Panc1 (cell line): ENCODE data around the gene SRBD1. TPM values are rescaled to one million over a fixed set of nuclear protein-coding genes. Genes with fewer than 3 reads are reported as not detected.

ENCODE experiments used
- ATAC-seq: fragments of 200-7000 bp; cut with Tn5 transposase; 2 replicates; pipeline ENCODE4 v1.9.1; 2020; ENCODE audit warnings: mild to moderate bottlenecking, moderate library complexity
- BruUV-seq: library from RNA; stranded (reverse); fragments of 400-500 nt; replicated peaks from 2 replicates; lab custom pipeline; 2021; lab: Mats Ljungman, UMichigan
- CTCF ChIA-PET: fragments of 300-600 bp; sonication (Branson Sonifier 250); formaldehyde crosslinking; loops from one replicate; lab custom pipeline; 2022; ENCODE audit warnings: antibody characterized with exemption; lab: Charles Lee
- POLR2A ChIA-PET: fragments of 300-600 bp; sonication (Branson Sonifier 250); formaldehyde crosslinking; loops from one replicate; lab custom pipeline; 2022; ENCODE audit warnings: antibody characterized with exemption; lab: Charles Lee
- DNase-seq: peaks from one replicate; pipeline ENCODE4 v3.0.0-alpha.2; 2010; ENCODE audit warnings: low read depth, low spot score
- H3K27ac ChIP-seq: 2 replicates; pipeline ENCODE4 v1.5.1; 2011; ENCODE audit warnings: mild to moderate bottlenecking, low read length, inconsistent platforms
- H3K27me3 ChIP-seq: fragments of 200-500 bp; sonication (Bioruptor generic); 2 replicates; pipeline ENCODE4 v1.6.0; 2014; ENCODE audit warnings: low read length, inconsistent platforms; ENCODE audit not compliant: control insufficient read depth, insufficient read depth
- H3K36me3 ChIP-seq: fragments of 200-500 bp; sonication (Bioruptor generic); 2 replicates; pipeline ENCODE4 v1.5.1; 2014; ENCODE audit warnings: inconsistent platforms, mild to moderate bottlenecking, low read length, moderate library complexity; ENCODE audit not compliant: control insufficient read depth, insufficient read depth
- H3K4me1 ChIP-seq: 2 replicates; pipeline ENCODE4 v1.5.1; 2011; ENCODE audit warnings: inconsistent platforms, mild to moderate bottlenecking, low read length, moderate library complexity; ENCODE audit not compliant: control insufficient read depth, insufficient read depth
- H3K4me3 ChIP-seq, 2 experiments: 2 replicates each; pipeline ENCODE4 v1.5.1; 2011 to 2012; ENCODE audit warnings: low read depth in 2 of 2, low read length in 2 of 2, mild to moderate bottlenecking in 2 of 2, inconsistent platforms in 1 of 2, moderate library complexity in 1 of 2
- H3K9me3 ChIP-seq: fragments of 200-500 bp; sonication (Bioruptor generic); 2 replicates; pipeline ENCODE4 v1.5.1; 2014; ENCODE audit warnings: low read depth, mild to moderate bottlenecking, inconsistent platforms, low read length, moderate library complexity; ENCODE audit not compliant: control insufficient read depth, insufficient read depth
- CTCF ChIP-seq: fragments of 450-650 bp; IDR thresholded peaks from 2 replicates; pipeline ENCODE4 v1.5.1; 2017; ENCODE audit warnings: mild to moderate bottlenecking
- POLR2AphosphoS5 ChIP-seq: IDR thresholded peaks from 2 replicates; pipeline ENCODE4 v1.6.1; 2012; ENCODE audit warnings: mild to moderate bottlenecking, low read depth, low read length, moderate library complexity
- SIN3A ChIP-seq: IDR thresholded peaks from 2 replicates; pipeline ENCODE4 v1.6.1; 2012; ENCODE audit warnings: low read depth, mild to moderate bottlenecking, low read length, moderate library complexity, borderline replicate concordance; ENCODE audit not compliant: insufficient read depth
- TCF7L2 ChIP-seq: IDR thresholded peaks from 2 replicates; pipeline ENCODE4 v1.6.1; 2011; ENCODE audit warnings: mild to moderate bottlenecking, low read depth, low read length, inconsistent platforms
- in situ Hi-C: cut with HindIII; loops from 2 replicates; pipeline ENCODE4 v1.10.0; 2016; ENCODE audit warnings: low sequenced_read_pairs, low pct_unique_long_range_greater_than_20kb
- intact Hi-C: fragments of 100-400 bp; cut with micrococcal nuclease; formaldehyde crosslinking; loops from one replicate; pipeline ENCODE4 v1.10.0; 2022; ENCODE audit not compliant: unreplicated experiment
- total RNA-seq: library from RNA; stranded (reverse); gene quantifications from one replicate; pipeline ENCODE4 v1.2.1, GENCODE V29; 2021; ENCODE audit not compliant: unreplicated experiment
- TF ChIP-seq, protein P1 (sequence below), 2 experiments: IDR thresholded peaks; 2 replicates each; pipeline ENCODE4 v1.6.1; 2011 to 2012; ENCODE audit warnings: low read depth in 2 of 2, control low read depth in 1 of 2, low read length in 1 of 2, mild to moderate bottlenecking in 1 of 2, moderate library complexity in 1 of 2; ENCODE audit not compliant: insufficient read depth in 1 of 2

Gene SRBD1
- total RNA-seq, 1 experiment from 2014 or later: 9.7 TPM

GRCh38 chr2:45379399-45380087 lies 231.5 kb downstream of the SRBD1 start:
- CTCF ChIA-PET: no interaction called here
- POLR2A ChIA-PET: no interaction called here
- no peak for TF ChIP-seq POLR2AphosphoS5
- no peak for TF ChIP-seq TCF7L2
- no peaks in the 10 kb centered on the region for H3K4me1 ChIP-seq
- no peak overlapping the region for H3K4me3 ChIP-seq
- DNase-seq (no peak), ATAC-seq (no peak)
- no peaks in the 10 kb centered on the region for H3K36me3 ChIP-seq
- BruUV-seq: no TSS peak
- in situ Hi-C loops (no loop called here), intact Hi-C loops (no loop called here)
- no peaks in the 10 kb centered on the region for H3K9me3 ChIP-seq
- H3K27ac ChIP-seq: no peak overlapping the region
- no peaks in the 10 kb centered on the region for H3K27me3 ChIP-seq

DNA sequence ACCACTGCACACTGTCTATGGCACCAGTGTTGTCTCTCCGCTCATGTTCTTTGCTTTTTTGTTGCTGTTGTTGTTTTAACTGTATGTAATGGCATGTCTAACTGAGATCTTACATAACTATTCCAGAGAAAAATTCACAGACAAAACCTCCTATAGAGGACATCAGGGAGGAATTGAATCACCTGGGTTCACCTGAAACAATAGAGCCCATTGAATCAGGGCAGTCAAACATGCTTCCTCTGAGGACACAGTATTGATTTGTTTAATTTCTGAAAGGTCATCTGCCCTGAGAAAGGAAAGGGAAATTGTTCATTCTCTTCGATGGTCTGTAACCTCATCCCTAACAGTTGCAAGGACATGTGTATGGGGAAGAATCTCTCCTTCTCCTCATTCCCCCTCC lies 237.5 kb downstream of the SRBD1 start:
- H3K4me3 ChIP-seq: no peak overlapping the region
- in situ Hi-C loops: no loop called here
- TF ChIP-seq POLR2AphosphoS5 (no peak), SIN3A (no peak), TCF7L2 (no peak), CTCF (no peak)
- TF ChIP-seq, protein P1, sequence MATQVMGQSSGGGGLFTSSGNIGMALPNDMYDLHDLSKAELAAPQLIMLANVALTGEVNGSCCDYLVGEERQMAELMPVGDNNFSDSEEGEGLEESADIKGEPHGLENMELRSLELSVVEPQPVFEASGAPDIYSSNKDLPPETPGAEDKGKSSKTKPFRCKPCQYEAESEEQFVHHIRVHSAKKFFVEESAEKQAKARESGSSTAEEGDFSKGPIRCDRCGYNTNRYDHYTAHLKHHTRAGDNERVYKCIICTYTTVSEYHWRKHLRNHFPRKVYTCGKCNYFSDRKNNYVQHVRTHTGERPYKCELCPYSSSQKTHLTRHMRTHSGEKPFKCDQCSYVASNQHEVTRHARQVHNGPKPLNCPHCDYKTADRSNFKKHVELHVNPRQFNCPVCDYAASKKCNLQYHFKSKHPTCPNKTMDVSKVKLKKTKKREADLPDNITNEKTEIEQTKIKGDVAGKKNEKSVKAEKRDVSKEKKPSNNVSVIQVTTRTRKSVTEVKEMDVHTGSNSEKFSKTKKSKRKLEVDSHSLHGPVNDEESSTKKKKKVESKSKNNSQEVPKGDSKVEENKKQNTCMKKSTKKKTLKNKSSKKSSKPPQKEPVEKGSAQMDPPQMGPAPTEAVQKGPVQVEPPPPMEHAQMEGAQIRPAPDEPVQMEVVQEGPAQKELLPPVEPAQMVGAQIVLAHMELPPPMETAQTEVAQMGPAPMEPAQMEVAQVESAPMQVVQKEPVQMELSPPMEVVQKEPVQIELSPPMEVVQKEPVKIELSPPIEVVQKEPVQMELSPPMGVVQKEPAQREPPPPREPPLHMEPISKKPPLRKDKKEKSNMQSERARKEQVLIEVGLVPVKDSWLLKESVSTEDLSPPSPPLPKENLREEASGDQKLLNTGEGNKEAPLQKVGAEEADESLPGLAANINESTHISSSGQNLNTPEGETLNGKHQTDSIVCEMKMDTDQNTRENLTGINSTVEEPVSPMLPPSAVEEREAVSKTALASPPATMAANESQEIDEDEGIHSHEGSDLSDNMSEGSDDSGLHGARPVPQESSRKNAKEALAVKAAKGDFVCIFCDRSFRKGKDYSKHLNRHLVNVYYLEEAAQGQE (IDR thresholded peaks at IDR 0.05; ENCODE audit: insufficient read depth in 1 of 2, low read depth in 2 of 2, low read length in 1 of 2): no peak
- ATAC-seq (no peak), DNase-seq (no peak)
- intact Hi-C loops: no loop called here
- ChIA-PET POLR2A (no interaction called here), CTCF (no interaction called here)
- H3K36me3 ChIP-seq: no peaks in the 10 kb centered on the region
- no TSS peak for BruUV-seq
- no peak overlapping the region for H3K27ac ChIP-seq
- no peaks in the 10 kb centered on the region for H3K9me3 ChIP-seq
- no peaks in the 10 kb centered on the region for H3K27me3 ChIP-seq
- H3K4me1 ChIP-seq: no peaks in the 10 kb centered on the region

- CTCF ChIA-PET: no interaction called here
These were observed 240.7 kb downstream of the SRBD1 start for GRCh38 chr2:45370369-45370768.

More at GRCh38 chr2:45370369-45370768, 240.7 kb downstream of the SRBD1 start:
- H3K36me3 ChIP-seq: no peaks in the 10 kb centered on the region
- POLR2A ChIA-PET: no interaction called here
- no peak for ATAC-seq
- no peak for DNase-seq
- no peak overlapping the region for H3K4me3 ChIP-seq
- in situ Hi-C loops: no loop called here
- no peaks in the 10 kb centered on the region for H3K9me3 ChIP-seq
- intact Hi-C loops: no loop called here
- BruUV-seq: no TSS peak
- H3K4me1 ChIP-seq: no peaks in the 10 kb centered on the region
- H3K27ac ChIP-seq: no peak overlapping the region
- H3K27me3 ChIP-seq: no peaks in the 10 kb centered on the region
- no peak for TF ChIP-seq CTCF
- TF ChIP-seq SIN3A: no peak
- TF ChIP-seq, protein P1 (IDR thresholded peaks at IDR 0.05; ENCODE audit: insufficient read depth in 1 of 2, low read depth in 2 of 2, low read length in 1 of 2): no peak
- no peak for TF ChIP-seq TCF7L2
- no peak for TF ChIP-seq POLR2AphosphoS5
